Esophagus squamous epithelium (tissue), 5 donors: Measurements from ENCODE around the gene LY86. TPM values are rescaled to one million over a fixed set of nuclear protein-coding genes. Genes with fewer than 3 reads are reported as not detected.

Source experiments
- DNase-seq: peaks from one replicate; lab custom pipeline; 2025; lab: John Stamatoyannopoulos, UW
- H3K27ac ChIP-seq, 4 donors: fragments of 200-600 bp; sonication (generic); one replicate each; pipeline ENCODE4 v1.5.1; 2016 to 2019; ENCODE audit warnings: mild to moderate bottlenecking in 1 of 4
- H3K27me3 ChIP-seq, 4 donors: fragments of 200-600 bp; sonication (generic); 1 replicate in 3 of 4; 2 replicates in 1 of 4; pipeline versions ENCODE4 v1.5.1 to v1.6.0; 2017 to 2021; ENCODE audit warnings: antibody characterized with exemption in 1 of 4
- H3K36me3 ChIP-seq, 3 donors: fragments of 200-600 bp; sonication (generic); one replicate each; pipeline ENCODE4 v1.5.1; 2016 to 2019
- H3K4me1 ChIP-seq, 3 donors: fragments of 200-600 bp; sonication (generic); one replicate each; pipeline ENCODE4 v1.5.1; 2017 to 2019
- H3K4me3 ChIP-seq, 4 donors: fragments of 200-600 bp; sonication (generic); 1 replicate in 3 of 4; 2 replicates in 1 of 4; pipeline ENCODE4 v1.5.1; 2016 to 2019; ENCODE audit warnings: mild to moderate bottlenecking in 2 of 4, moderate library complexity in 1 of 4
- H3K9me3 ChIP-seq, 3 donors: fragments of 200-600 bp; sonication (generic); one replicate each; pipeline ENCODE4 v1.5.1; 2016 to 2019
- CTCF ChIP-seq, 6 experiments: fragments of 450-650 bp in 4 of 6; fragments of 200-600 bp in 2 of 6; sonication (generic) in 2 of 6; IDR thresholded peaks; one replicate each; pipeline ENCODE4 v1.5.1; 2016 to 2019; ENCODE audit warnings: antibody characterized with exemption in 6 of 6, mild to moderate bottlenecking in 4 of 6, moderate library complexity in 4 of 6
- POLR2A ChIP-seq, 4 donors: fragments of 450-650 bp; IDR thresholded peaks; one replicate each; pipeline ENCODE4 v1.6.1; 2017; ENCODE audit warnings: antibody characterized with exemption in 4 of 4, mild to moderate bottlenecking in 4 of 4, moderate library complexity in 3 of 4
- WGBS, 2 donors: methylation state at CpG; one replicate each; pipeline ENCODE4 v1.1.5; 2018; 5-methylcytosine and 5-hydroxymethylcytosine counted together
- intact Hi-C: fragments of 100-400 bp; cut with DNase I; formaldehyde crosslinking; loops from one replicate; pipeline ENCODE4 v1.15.0; 2022
- total RNA-seq, 4 donors: library from RNA; depleted of rRNA; stranded (reverse); fragments of >200 nt; gene quantifications; one replicate each; pipeline ENCODE4 v1.1.0, GENCODE V29; 2016
- donor health status: DM: yes; HTN: yes; CAD: no.

The LY86 gene
- total RNA-seq, 4 donors from 2014 or later: 2.3 TPM; not detected in 2

DNA sequence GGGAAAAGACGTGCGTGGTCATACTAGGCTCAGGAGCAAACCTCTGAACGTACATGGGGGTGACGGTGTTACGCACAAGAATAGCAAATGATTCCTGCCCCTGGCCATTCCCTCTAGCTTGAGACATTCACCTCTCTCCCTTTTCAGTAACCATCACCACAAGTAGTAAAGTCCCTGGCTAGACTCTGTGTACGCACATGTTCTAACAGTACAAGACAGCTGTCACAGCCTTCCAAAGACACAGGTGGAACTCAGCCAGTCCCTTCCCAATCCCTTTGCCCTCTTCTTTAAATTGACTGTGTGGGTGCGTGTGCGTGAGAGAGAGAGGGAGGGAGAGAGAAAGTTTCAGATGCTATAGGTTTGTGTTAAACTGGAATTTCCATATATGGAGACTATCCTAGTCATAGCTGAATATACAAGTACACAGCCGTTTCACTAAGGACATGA is 67.3 kb downstream of the LY86 start:
- Histone ChIP-seq H3K27me3 (peaks cover 0 to 11% (median 0%) of the 10 kb centered on the region in 4 donors), H3K9me3 (no peaks in the 10 kb centered on the region), H3K27ac (no peak overlapping the region), H3K36me3 (no peaks in the 10 kb centered on the region), H3K4me1 (peaks cover 0 to 5% (median 0%) of the 10 kb centered on the region in 3 donors), H3K4me3 (no peak overlapping the region)
- DNase-seq: no peak
- WGBS, 2 donors: 67 to 75% methylated on average over 7 to 9 of the region's 9 CpGs
- TF ChIP-seq CTCF (IDR thresholded peaks at IDR 0.05) (no peak), POLR2A (IDR thresholded peaks at IDR 0.05) (no peak)
- intact Hi-C loops: no loop called here

DNA sequence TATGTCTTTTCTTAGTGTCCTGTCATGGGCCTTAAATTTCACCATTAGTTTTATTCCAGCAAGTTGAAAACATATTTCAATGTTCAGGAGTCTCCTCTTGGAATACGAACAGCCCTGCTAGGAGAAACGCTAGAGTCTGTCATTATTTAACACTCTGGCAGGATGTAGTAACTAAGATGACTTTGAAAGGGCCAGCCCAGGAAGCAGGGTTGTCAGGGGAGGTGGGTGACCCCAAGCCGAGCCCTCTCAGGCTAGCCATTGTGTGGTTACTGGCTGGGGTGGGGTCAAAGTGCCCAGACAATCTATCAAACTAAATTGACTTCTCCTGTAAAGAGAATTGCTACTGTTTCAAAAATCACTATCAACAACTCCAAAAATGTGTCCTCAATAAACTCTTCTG is 67.8 kb downstream of the LY86 start:
- DNase-seq: no peak
- H3K27me3 ChIP-seq: peaks cover 0 to 15% (median 0%) of the 10 kb centered on the region in 4 donors
- H3K36me3 ChIP-seq: no peaks in the 10 kb centered on the region
- H3K27ac ChIP-seq: no peak overlapping the region
- no peak overlapping the region for H3K4me3 ChIP-seq
- 56 to 70% methylated on average over 3 of the region's 3 CpGs for WGBS, 2 donors
- H3K4me1 ChIP-seq: peaks cover 0 to 6% (median 2%) of the 10 kb centered on the region in 3 donors
- intact Hi-C loops: no loop called here
- TF ChIP-seq POLR2A (IDR thresholded peaks at IDR 0.05) (no peak), CTCF (IDR thresholded peaks at IDR 0.05) (no peak)
- H3K9me3 ChIP-seq: no peaks in the 10 kb centered on the region

DNA sequence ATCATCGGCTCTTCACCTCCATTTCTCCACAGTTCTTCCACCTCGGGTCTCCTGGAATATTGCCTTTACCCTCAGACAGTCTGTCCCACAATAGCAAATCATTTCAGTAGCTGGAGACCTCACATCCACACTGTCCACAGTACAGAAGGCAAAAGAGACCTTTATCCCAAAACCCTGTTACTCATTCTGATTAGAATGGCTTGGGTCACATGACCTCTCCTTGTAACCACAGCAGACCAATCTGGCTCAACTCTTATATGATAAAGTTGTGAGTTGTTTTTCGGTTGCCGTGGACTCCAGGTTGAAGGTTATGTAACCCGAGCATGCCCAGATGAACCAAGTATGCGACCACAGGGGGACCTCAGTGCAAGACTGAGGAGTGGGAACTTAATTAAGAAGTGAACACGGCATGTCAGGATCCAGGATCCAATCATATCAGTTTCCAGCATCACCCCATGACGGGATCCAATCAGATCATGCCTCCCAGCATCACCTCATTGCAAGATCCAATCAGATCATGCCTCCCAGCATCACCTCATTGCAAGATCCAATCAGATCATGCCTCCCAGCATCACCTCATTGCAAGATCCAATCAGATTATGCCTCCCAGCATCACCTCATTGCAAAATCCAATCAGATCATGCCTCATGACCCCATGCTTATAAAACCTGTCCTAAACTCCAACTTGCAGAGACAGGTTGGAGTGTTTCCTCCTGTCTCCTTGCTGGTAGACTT is 68.7 kb downstream of the LY86 start:
- Histone ChIP-seq H3K4me3 (no peak overlapping the region), H3K9me3 (no peaks in the 10 kb centered on the region), H3K4me1 (peaks cover 0 to 14% (median 12%) of the 10 kb centered on the region in 3 donors), H3K27me3 (peaks cover 0 to 15% (median 0%) of the 10 kb centered on the region in 4 donors), H3K36me3 (no peaks in the 10 kb centered on the region), H3K27ac (no peak overlapping the region)
- DNase-seq: no peak
- intact Hi-C loops: no loop called here
- WGBS, 2 donors: 90 to 91% methylated on average over 5 to 8 of the region's 8 CpGs
- TF ChIP-seq POLR2A (IDR thresholded peaks at IDR 0.05) (no peak), CTCF (IDR thresholded peaks at IDR 0.05) (no peak)

DNA sequence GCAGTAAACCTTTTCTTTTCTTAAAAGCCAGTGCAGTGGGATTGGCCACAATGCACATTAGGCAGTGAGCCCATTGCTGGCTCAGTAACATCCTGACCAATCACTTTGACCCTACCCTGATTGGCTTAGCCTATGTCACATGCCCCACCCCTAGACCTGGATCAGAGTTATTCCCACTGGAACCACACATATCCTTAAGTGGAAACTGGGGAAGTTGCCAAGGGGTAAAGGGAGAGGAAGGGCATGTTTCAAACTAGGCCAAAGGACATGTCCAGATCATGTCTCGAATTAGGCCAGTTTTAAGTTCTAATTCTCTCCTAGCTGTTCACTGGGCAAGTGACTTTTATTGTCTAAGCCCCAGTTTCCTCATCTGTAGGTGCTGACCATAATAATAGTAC is 69.3 kb downstream of the LY86 start:
- 59 to 88% methylated on average over 1 of the region's 1 CpG for WGBS, 2 donors
- H3K36me3 ChIP-seq: no peaks in the 10 kb centered on the region
- H3K4me3 ChIP-seq: no peak overlapping the region
- TF ChIP-seq POLR2A (IDR thresholded peaks at IDR 0.05) (no peak), CTCF (IDR thresholded peaks at IDR 0.05) (no peak)
- DNase-seq: no peak
- H3K9me3 ChIP-seq: no peaks in the 10 kb centered on the region
- intact Hi-C loops: no loop called here
- no peak overlapping the region for H3K27ac ChIP-seq
- H3K27me3 ChIP-seq: peaks cover 0 to 14% (median 0%) of the 10 kb centered on the region in 4 donors
- peaks cover 0 to 14% (median 12%) of the 10 kb centered on the region in 3 donors for H3K4me1 ChIP-seq

- intact Hi-C loops: no loop called here
- Histone ChIP-seq H3K36me3 (no peaks in the 10 kb centered on the region), H3K27me3 (peaks cover 0 to 30% (median 0%) of the 10 kb centered on the region in 4 donors), H3K9me3 (no peaks in the 10 kb centered on the region), H3K4me3 (no peak overlapping the region), H3K27ac (peak overlapping the region in 1 of 4 donors; percentile 21), H3K4me1 (peaks cover 0 to 14% (median 12%) of the 10 kb centered on the region in 3 donors)
- no peak for DNase-seq
- TF ChIP-seq CTCF (IDR thresholded peaks at IDR 0.05): no peak
- TF ChIP-seq POLR2A (IDR thresholded peaks at IDR 0.05): no peak
- 56 to 65% methylated on average over 7 of the region's 7 CpGs for WGBS, 2 donors
These were observed 71.2 kb downstream of the LY86 start for GRCh38 chr6:6659600-6660327.
